ENCODE measurements around the gene NCSTN.

DNA sequence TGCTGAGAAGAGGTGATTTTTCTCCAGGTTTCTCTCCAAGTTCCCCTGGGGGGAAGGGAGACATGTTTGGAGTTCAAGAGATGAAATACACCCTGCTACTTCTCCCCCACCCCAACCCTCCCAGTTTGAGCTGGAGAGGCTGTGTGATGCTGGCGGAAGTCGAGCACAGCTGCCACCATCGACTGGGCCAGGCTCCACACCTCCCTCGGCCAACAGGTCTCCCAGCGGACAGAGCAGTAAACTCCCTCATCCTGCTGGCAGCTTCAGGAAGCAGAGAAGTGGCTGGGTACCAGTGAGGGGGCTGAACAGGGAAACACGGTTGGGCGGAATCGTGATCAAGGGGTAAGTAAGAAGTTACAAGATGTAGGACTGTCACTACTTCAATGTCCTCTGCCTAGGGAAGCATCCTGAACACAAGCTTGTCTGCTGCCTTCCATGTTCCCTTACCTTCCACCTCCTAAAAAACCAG, 17.1 kb downstream of the NCSTN start:
- TF ChIP-seq ERF (CRISPR knock-in tag; IDR thresholded peaks at IDR 0.05) (no peak), SIN3A (IDR thresholded peaks at IDR 0.05; ENCODE audit: borderline replicate concordance, low read depth, low read length) (no peak), SMYD3 (CRISPR knock-in tag; IDR thresholded peaks at IDR 0.05) (no peak), ZNF335 (CRISPR knock-in tag; IDR thresholded peaks at IDR 0.05) (no peak), MZF1 (CRISPR knock-in tag; IDR thresholded peaks at IDR 0.05; ENCODE audit: borderline replicate concordance) (no peak), ZFP37 (CRISPR knock-in tag; IDR thresholded peaks at IDR 0.05; ENCODE audit: borderline replicate concordance) (no peak), GATAD1 (CRISPR knock-in tag; IDR thresholded peaks at IDR 0.05) (no peak), NFIC (IDR thresholded peaks at IDR 0.05; ENCODE audit: low read length) (no peak), CREB1 (IDR thresholded peaks at IDR 0.05) (no peak), CREB1 (CRISPR knock-in tag; IDR thresholded peaks at IDR 0.05) (no peak)
- TF ChIP-seq, protein P1, sequence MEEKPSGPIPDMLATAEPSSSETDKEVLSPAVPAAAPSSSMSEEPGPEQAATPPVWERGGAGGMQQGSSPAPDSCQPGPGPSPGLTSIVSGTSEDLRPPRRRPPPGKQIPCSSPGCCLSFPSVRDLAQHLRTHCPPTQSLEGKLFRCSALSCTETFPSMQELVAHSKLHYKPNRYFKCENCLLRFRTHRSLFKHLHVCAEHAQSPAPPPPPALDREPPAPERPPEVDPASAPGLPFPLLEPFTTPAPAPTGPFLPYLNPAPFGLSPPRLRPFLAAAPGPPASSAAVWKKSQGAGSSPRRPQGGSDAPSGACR (CRISPR knock-in tag; IDR thresholded peaks at IDR 0.05): no peak
- TF ChIP-seq, protein P2, sequence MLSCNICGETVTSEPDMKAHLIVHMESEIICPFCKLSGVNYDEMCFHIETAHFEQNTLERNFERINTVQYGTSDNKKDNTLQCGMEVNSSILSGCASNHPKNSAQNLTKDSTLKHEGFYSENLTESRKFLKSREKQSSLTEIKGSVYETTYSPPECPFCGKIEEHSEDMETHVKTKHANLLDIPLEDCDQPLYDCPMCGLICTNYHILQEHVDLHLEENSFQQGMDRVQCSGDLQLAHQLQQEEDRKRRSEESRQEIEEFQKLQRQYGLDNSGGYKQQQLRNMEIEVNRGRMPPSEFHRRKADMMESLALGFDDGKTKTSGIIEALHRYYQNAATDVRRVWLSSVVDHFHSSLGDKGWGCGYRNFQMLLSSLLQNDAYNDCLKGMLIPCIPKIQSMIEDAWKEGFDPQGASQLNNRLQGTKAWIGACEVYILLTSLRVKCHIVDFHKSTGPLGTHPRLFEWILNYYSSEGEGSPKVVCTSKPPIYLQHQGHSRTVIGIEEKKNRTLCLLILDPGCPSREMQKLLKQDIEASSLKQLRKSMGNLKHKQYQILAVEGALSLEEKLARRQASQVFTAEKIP (CRISPR knock-in tag; IDR thresholded peaks at IDR 0.05; ENCODE audit: borderline replicate concordance): no peak
- TF ChIP-seq, protein P3, sequence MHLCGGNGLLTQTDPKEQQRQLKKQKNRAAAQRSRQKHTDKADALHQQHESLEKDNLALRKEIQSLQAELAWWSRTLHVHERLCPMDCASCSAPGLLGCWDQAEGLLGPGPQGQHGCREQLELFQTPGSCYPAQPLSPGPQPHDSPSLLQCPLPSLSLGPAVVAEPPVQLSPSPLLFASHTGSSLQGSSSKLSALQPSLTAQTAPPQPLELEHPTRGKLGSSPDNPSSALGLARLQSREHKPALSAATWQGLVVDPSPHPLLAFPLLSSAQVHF (CRISPR knock-in tag; IDR thresholded peaks at IDR 0.05): no peak
- TF ChIP-seq, protein P4, sequence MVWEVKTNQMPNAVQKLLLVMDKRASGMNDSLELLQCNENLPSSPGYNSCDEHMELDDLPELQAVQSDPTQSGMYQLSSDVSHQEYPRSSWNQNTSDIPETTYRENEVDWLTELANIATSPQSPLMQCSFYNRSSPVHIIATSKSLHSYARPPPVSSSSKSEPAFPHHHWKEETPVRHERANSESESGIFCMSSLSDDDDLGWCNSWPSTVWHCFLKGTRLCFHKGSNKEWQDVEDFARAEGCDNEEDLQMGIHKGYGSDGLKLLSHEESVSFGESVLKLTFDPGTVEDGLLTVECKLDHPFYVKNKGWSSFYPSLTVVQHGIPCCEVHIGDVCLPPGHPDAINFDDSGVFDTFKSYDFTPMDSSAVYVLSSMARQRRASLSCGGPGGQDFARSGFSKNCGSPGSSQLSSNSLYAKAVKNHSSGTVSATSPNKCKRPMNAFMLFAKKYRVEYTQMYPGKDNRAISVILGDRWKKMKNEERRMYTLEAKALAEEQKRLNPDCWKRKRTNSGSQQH (CRISPR knock-in tag; IDR thresholded peaks at IDR 0.05; ENCODE audit: low read depth): no peak

All from HepG2 (cell line).